ENCODE data around the gene SLMAP.

The SLMAP gene

DNA sequence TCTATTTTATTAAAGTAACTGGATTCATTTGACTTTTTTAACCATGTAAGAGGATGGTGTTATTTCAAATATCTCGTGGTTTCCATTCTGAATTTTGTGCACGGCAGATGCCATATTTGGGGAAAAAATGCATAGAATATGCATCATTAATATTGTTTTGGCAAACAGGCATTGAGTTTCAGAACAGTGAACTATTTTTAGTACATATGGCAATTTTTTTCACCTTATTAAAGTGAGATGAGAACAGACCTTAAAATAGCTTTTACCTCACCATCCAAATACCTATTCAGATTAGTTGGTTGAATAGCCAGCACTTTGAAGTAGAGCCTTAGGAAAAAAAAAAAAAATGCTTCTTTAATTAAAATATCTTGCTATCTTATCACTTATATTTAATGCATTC, 134.8 kb downstream of the SLMAP start:
- H3K27ac ChIP-seq (ENCODE audit: low read length) = no peak overlapping the region
- H4K20me1 ChIP-seq (ENCODE audit: insufficient read depth, low read length) = peaks cover 3% of the 10 kb centered on the region; the same call in 1 of the 2 replicates
- no peaks in the 10 kb centered on the region for H3K4me1 ChIP-seq (ENCODE audit: insufficient read depth, low read length)
- peaks cover 24% of the 10 kb centered on the region for H3K36me3 ChIP-seq (ENCODE audit: insufficient read depth, low read length)
- no peak for ATAC-seq (ENCODE audit: insufficient read depth, low read depth)
- H3K27me3 ChIP-seq (ENCODE audit: insufficient read depth, low read length, poor library complexity) = no peaks in the 10 kb centered on the region
- H3K4me2 ChIP-seq (ENCODE audit: insufficient read depth, low read length) = no peak overlapping the region
- TF ChIP-seq, protein P1, sequence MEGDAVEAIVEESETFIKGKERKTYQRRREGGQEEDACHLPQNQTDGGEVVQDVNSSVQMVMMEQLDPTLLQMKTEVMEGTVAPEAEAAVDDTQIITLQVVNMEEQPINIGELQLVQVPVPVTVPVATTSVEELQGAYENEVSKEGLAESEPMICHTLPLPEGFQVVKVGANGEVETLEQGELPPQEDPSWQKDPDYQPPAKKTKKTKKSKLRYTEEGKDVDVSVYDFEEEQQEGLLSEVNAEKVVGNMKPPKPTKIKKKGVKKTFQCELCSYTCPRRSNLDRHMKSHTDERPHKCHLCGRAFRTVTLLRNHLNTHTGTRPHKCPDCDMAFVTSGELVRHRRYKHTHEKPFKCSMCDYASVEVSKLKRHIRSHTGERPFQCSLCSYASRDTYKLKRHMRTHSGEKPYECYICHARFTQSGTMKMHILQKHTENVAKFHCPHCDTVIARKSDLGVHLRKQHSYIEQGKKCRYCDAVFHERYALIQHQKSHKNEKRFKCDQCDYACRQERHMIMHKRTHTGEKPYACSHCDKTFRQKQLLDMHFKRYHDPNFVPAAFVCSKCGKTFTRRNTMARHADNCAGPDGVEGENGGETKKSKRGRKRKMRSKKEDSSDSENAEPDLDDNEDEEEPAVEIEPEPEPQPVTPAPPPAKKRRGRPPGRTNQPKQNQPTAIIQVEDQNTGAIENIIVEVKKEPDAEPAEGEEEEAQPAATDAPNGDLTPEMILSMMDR (IDR thresholded peaks at IDR 0.05; ENCODE audit: borderline replicate concordance, extremely low read depth, low read length, poor library complexity, severe bottlenecking) = no peak
- TF ChIP-seq EZH2 (IDR thresholded peaks at IDR 0.05; ENCODE audit: borderline replicate concordance, low read depth, low read length, severe bottlenecking) = no peak
- H2AFZ ChIP-seq (ENCODE audit: low read depth, low read length) = no peak overlapping the region
- H3K9me3 ChIP-seq (ENCODE audit: insufficient read depth, low read length, severe bottlenecking) = no peaks in the 10 kb centered on the region
- H3K9ac ChIP-seq (ENCODE audit: low read depth, low read length) = no peak overlapping the region
- H3K79me2 ChIP-seq (ENCODE audit: insufficient read depth, low read length) = no peaks in the 10 kb centered on the region
- no peak for DNase-seq
- no peak overlapping the region for H3K4me3 ChIP-seq (ENCODE audit: low read depth in 1 of 2, low read length in 2 of 2)

DNA sequence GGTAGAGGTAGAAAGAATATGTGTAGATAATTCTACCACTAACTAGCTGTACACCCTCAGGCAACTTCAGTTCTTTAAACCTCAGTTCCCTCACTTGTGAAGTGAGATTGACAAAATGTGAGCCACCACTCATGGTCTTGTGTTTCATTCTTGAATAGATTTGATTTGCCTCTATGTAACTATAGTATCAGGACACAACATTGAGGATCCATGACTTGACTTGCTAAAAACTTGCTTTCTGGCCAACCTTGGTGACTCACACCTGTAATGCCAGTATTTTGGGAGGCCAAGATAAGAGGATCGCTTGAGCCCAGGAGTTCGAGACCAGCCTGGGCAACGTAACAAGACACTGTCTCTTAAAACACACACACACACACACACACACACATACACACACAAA, 136.3 kb downstream of the SLMAP start:
- Histone ChIP-seq H3K9me3 (ENCODE audit: insufficient read depth, low read length, severe bottlenecking) (no peaks in the 10 kb centered on the region), H4K20me1 (ENCODE audit: insufficient read depth, low read length) (peaks cover 3% of the 10 kb centered on the region; the same call in 1 of the 2 replicates), H3K27ac (ENCODE audit: low read length) (no peak overlapping the region), H3K79me2 (ENCODE audit: insufficient read depth, low read length) (no peaks in the 10 kb centered on the region), H3K4me1 (ENCODE audit: insufficient read depth, low read length) (no peaks in the 10 kb centered on the region), H3K4me3 (ENCODE audit: low read depth in 1 of 2, low read length in 2 of 2) (no peak overlapping the region), H3K36me3 (ENCODE audit: insufficient read depth, low read length) (peaks cover 28% of the 10 kb centered on the region), H3K9ac (ENCODE audit: low read depth, low read length) (no peak overlapping the region), H2AFZ (ENCODE audit: low read depth, low read length) (no peak overlapping the region), H3K27me3 (ENCODE audit: insufficient read depth, low read length, poor library complexity) (no peaks in the 10 kb centered on the region), H3K4me2 (ENCODE audit: insufficient read depth, low read length) (no peak overlapping the region)
- DNase-seq = no peak
- TF ChIP-seq, protein P1 (IDR thresholded peaks at IDR 0.05; ENCODE audit: borderline replicate concordance, extremely low read depth, low read length, poor library complexity, severe bottlenecking) = no peak
- no peak for TF ChIP-seq EZH2 (IDR thresholded peaks at IDR 0.05; ENCODE audit: borderline replicate concordance, low read depth, low read length, severe bottlenecking)
- no peak for ATAC-seq (ENCODE audit: insufficient read depth, low read depth)

DNA sequence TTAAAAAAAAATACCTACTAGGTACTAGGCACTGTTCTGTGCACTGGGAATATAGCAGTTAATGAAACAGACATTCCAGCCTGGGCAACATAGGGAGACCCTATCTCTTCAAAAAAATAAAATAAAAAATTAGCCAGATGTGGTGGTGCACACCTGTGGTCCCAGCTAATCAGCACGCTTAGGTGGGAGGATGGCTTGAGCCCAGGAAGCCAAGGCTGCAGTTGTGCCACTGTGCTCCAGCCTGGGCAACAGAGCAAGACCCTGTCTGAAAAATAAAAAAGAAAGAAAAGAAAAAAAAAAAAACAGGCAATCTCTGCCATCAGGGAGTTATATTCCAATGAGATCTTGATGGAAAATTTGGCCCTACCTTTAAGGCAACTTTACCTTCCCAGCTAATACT, 137.0 kb downstream of the SLMAP start:
- H3K36me3 ChIP-seq (ENCODE audit: insufficient read depth, low read length) = peaks cover 29% of the 10 kb centered on the region
- H3K4me3 ChIP-seq (ENCODE audit: low read depth in 1 of 2, low read length in 2 of 2) = no peak overlapping the region
- H3K9ac ChIP-seq (ENCODE audit: low read depth, low read length) = no peak overlapping the region
- no peak overlapping the region for H3K4me2 ChIP-seq (ENCODE audit: insufficient read depth, low read length)
- no peak for DNase-seq
- H4K20me1 ChIP-seq (ENCODE audit: insufficient read depth, low read length) = no peaks in the 10 kb centered on the region
- no peak overlapping the region for H2AFZ ChIP-seq (ENCODE audit: low read depth, low read length)
- no peak for TF ChIP-seq EZH2 (IDR thresholded peaks at IDR 0.05; ENCODE audit: borderline replicate concordance, low read depth, low read length, severe bottlenecking)
- TF ChIP-seq, protein P1 (IDR thresholded peaks at IDR 0.05; ENCODE audit: borderline replicate concordance, extremely low read depth, low read length, poor library complexity, severe bottlenecking) = no peak
- H3K79me2 ChIP-seq (ENCODE audit: insufficient read depth, low read length) = no peaks in the 10 kb centered on the region
- H3K27me3 ChIP-seq (ENCODE audit: insufficient read depth, low read length, poor library complexity) = no peaks in the 10 kb centered on the region
- no peak overlapping the region for H3K27ac ChIP-seq (ENCODE audit: low read length)
- no peaks in the 10 kb centered on the region for H3K9me3 ChIP-seq (ENCODE audit: insufficient read depth, low read length, severe bottlenecking)
- no peak for ATAC-seq (ENCODE audit: insufficient read depth, low read depth)
- no peaks in the 10 kb centered on the region for H3K4me1 ChIP-seq (ENCODE audit: insufficient read depth, low read length)

DNA sequence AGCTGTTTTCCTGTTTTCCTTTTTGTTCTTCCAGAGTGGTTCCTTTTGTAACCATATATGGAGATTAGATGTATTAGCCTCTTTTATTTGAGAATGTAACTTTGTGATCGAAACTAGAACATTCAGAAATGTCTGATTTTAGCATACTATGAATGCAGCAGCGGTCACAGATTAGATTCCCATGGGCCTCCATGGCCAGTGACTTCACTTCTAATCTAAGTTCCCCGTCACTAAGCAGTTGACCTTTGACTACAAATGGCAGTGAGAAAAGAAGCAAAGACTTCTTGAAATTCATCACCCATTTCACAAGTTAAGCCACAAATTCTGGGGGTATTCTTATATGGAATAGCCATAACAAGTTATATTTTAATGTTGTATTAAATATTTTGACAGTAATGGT, 137.6 kb downstream of the SLMAP start:
- no peak overlapping the region for H3K4me3 ChIP-seq (ENCODE audit: low read depth in 1 of 2, low read length in 2 of 2)

More for the DNA sequence above, 137.6 kb downstream of the SLMAP start:
- Histone ChIP-seq H3K27ac (ENCODE audit: low read length) (no peak overlapping the region), H3K9ac (ENCODE audit: low read depth, low read length) (no peak overlapping the region), H4K20me1 (ENCODE audit: insufficient read depth, low read length) (no peaks in the 10 kb centered on the region), H3K4me2 (ENCODE audit: insufficient read depth, low read length) (no peak overlapping the region), H3K4me1 (ENCODE audit: insufficient read depth, low read length) (no peaks in the 10 kb centered on the region), H3K27me3 (ENCODE audit: insufficient read depth, low read length, poor library complexity) (no peaks in the 10 kb centered on the region), H3K9me3 (ENCODE audit: insufficient read depth, low read length, severe bottlenecking) (no peaks in the 10 kb centered on the region), H3K79me2 (ENCODE audit: insufficient read depth, low read length) (no peaks in the 10 kb centered on the region), H3K36me3 (ENCODE audit: insufficient read depth, low read length) (peaks cover 29% of the 10 kb centered on the region), H2AFZ (ENCODE audit: low read depth, low read length) (no peak overlapping the region)
- DNase-seq (no peak), ATAC-seq (ENCODE audit: insufficient read depth, low read depth) (no peak)
- TF ChIP-seq, protein P1 (IDR thresholded peaks at IDR 0.05; ENCODE audit: borderline replicate concordance, extremely low read depth, low read length, poor library complexity, severe bottlenecking) = no peak
- no peak for TF ChIP-seq EZH2 (IDR thresholded peaks at IDR 0.05; ENCODE audit: borderline replicate concordance, low read depth, low read length, severe bottlenecking)
